ENCODE results near the gene TIMD4. TPM values are rescaled to one million over a fixed set of nuclear protein-coding genes. Genes with fewer than 3 reads are reported as not detected.

Gene TIMD4
- total and polyA plus RNA-seq, 2 of the 4 experiments (the other 2 are of a cell fraction), result not detected

DNA sequence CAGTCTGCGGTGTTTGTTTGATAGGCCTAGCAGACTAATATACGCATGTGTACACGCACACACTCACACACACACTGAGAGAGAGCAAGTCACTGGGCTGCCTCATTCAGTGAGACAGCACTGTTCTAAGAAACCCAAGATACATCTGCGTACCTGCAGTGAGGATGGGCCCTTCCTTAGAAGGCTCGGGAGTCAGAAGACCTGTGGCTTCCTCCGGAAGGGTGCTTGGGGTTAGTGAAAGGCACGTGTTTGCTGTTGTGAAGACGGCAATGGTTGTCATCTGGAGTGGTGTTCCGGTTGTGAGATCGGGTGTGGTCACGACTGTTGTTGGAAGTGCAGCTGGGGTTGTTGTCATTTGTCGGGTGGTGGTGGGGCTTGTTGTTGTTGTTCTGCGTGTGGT is 11.7 kb downstream of the TIMD4 start:
- no peak overlapping the region for H3K9ac ChIP-seq (ENCODE audit: low read depth, low read length)
- H2BK15ac ChIP-seq (ENCODE audit: low read depth, low read length), result no peak overlapping the region
- no peak overlapping the region for H2AK9ac ChIP-seq (replicated peaks; ENCODE audit: low read depth, low read length, poor library complexity)
- H3K9me1 ChIP-seq (ENCODE audit: insufficient read depth, low read length), result no peaks in the 10 kb centered on the region
- ChIA-PET CTCF (no interaction called here), POLR2A (ENCODE audit: unreplicated experiment) (no interaction called here)
- dilution Hi-C loops (cut with HindIII; ENCODE audit: low sequenced_read_pairs, unreplicated experiment), result no loop called here
- H2BK20ac ChIP-seq (ENCODE audit: low read depth, low read length), result no peak overlapping the region
- no TSS peak for BruUV-seq (replicated peaks)
- H3K23ac ChIP-seq (ENCODE audit: low read depth, low read length), result no peak overlapping the region
- no peak overlapping the region for H4K91ac ChIP-seq (ENCODE audit: insufficient read depth, low read depth, low read length)
- no peaks in the 10 kb centered on the region for H3K79me1 ChIP-seq (ENCODE audit: low read depth in 1 of 2, low read length in 2 of 2)
- DNase-seq, result no peak
- H2BK120ac ChIP-seq (ENCODE audit: low read depth, low read length), result no peak overlapping the region
- H3K18ac ChIP-seq (ENCODE audit: low read depth, low read length), result no peak overlapping the region
- no peaks in the 10 kb centered on the region for H4K20me1 ChIP-seq (ENCODE audit: insufficient read depth, low read length)
- H3K4me3 ChIP-seq (ENCODE audit: insufficient read depth, low read depth, low read length), result no peak overlapping the region
- WGBS, 2 experiments (ENCODE audit: extremely low coverage in 2 of 2, insufficient read length in 1 of 2), result 73% methylated on average over 3 of the region's 13 CpGs; no CpG with 5 or more reads in 1 of the 2 experiments
- H3K14ac ChIP-seq (replicated peaks; ENCODE audit: low read depth, low read length), result no peak overlapping the region
- no peak overlapping the region for H2AK5ac ChIP-seq (ENCODE audit: low read depth, low read length)
- H3K9me3 ChIP-seq (ENCODE audit: control insufficient read depth, insufficient read depth, low read length), result peaks cover 9% of the 10 kb centered on the region
- ATAC-seq (ENCODE audit: low read depth), result no peak
- H2BK5ac ChIP-seq (ENCODE audit: low read depth, low read length, poor library complexity, severe bottlenecking), result no peak overlapping the region
- H3K4me1 ChIP-seq (ENCODE audit: control insufficient read depth, insufficient read depth, low read length), result no peaks in the 10 kb centered on the region
- no peak overlapping the region for H3K56ac ChIP-seq (ENCODE audit: extremely low read depth, insufficient read depth, low read length)
- H4K5ac ChIP-seq (ENCODE audit: low read depth, low read length), result no peak overlapping the region
- no peaks in the 10 kb centered on the region for H3K27me3 ChIP-seq (ENCODE audit: control insufficient read depth, insufficient read depth, low read length)
- H3K4me2 ChIP-seq (ENCODE audit: low read depth, low read length), result no peak overlapping the region
- in situ Hi-C loops (cut with MboI; ENCODE audit: low sequenced_read_pairs), result no loop called here
- no peak overlapping the region for H3K27ac ChIP-seq (ENCODE audit: insufficient read depth, low read length)
- TF ChIP-seq BHLHE40 (IDR thresholded peaks at IDR 0.05; ENCODE audit: low read depth, low read length), result no peak
- TF ChIP-seq POLR2A (IDR thresholded peaks at IDR 0.05; ENCODE audit: low read depth, low read length), result no peak
- TF ChIP-seq, protein P1, sequence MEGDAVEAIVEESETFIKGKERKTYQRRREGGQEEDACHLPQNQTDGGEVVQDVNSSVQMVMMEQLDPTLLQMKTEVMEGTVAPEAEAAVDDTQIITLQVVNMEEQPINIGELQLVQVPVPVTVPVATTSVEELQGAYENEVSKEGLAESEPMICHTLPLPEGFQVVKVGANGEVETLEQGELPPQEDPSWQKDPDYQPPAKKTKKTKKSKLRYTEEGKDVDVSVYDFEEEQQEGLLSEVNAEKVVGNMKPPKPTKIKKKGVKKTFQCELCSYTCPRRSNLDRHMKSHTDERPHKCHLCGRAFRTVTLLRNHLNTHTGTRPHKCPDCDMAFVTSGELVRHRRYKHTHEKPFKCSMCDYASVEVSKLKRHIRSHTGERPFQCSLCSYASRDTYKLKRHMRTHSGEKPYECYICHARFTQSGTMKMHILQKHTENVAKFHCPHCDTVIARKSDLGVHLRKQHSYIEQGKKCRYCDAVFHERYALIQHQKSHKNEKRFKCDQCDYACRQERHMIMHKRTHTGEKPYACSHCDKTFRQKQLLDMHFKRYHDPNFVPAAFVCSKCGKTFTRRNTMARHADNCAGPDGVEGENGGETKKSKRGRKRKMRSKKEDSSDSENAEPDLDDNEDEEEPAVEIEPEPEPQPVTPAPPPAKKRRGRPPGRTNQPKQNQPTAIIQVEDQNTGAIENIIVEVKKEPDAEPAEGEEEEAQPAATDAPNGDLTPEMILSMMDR (conservative IDR thresholded peaks at IDR 0.05; ENCODE audit: low read depth, low read length), result no peak
- no peak for TF ChIP-seq SMC3 (IDR thresholded peaks at IDR 0.05; ENCODE audit: low read depth, low read length)
- TF ChIP-seq RAD21 (IDR thresholded peaks at IDR 0.05; ENCODE audit: low read length), result no peak
- TF ChIP-seq NFE2L2 (IDR thresholded peaks at IDR 0.05; ENCODE audit: low read depth, low read length), result no peak
- TF ChIP-seq, protein P2, sequence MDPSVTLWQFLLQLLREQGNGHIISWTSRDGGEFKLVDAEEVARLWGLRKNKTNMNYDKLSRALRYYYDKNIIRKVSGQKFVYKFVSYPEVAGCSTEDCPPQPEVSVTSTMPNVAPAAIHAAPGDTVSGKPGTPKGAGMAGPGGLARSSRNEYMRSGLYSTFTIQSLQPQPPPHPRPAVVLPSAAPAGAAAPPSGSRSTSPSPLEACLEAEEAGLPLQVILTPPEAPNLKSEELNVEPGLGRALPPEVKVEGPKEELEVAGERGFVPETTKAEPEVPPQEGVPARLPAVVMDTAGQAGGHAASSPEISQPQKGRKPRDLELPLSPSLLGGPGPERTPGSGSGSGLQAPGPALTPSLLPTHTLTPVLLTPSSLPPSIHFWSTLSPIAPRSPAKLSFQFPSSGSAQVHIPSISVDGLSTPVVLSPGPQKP (IDR thresholded peaks at IDR 0.05; ENCODE audit: borderline replicate concordance, low read depth, low read length), result no peak
- no peak for TF ChIP-seq RCOR1 (IDR thresholded peaks at IDR 0.05; ENCODE audit: insufficient replicate concordance, low read length)
- no peak for TF ChIP-seq CEBPB (IDR thresholded peaks at IDR 0.05; ENCODE audit: low read depth, low read length)
- TF ChIP-seq CHD1 (IDR thresholded peaks at IDR 0.05; ENCODE audit: low read depth, low read length), result no peak
- TF ChIP-seq RFX5 (IDR thresholded peaks at IDR 0.05; ENCODE audit: low read depth, low read length), result no peak
- TF ChIP-seq MAZ (IDR thresholded peaks at IDR 0.05; ENCODE audit: borderline replicate concordance, low read depth, low read length), result no peak
- no peak for TF ChIP-seq MAFK (IDR thresholded peaks at IDR 0.05; ENCODE audit: low read depth, low read length)
- no peak for TF ChIP-seq FOS (IDR thresholded peaks at IDR 0.05; ENCODE audit: low read depth, low read length)
- H3K4ac ChIP-seq (ENCODE audit: low read depth, low read length), result no peak overlapping the region
- H2AFZ ChIP-seq (replicated peaks; ENCODE audit: low read length, poor library complexity), result no peak overlapping the region
- H4K8ac ChIP-seq (ENCODE audit: low read depth in 2 of 2, low read length in 2 of 2), result no peak overlapping the region
- no peaks in the 10 kb centered on the region for H3K36me3 ChIP-seq (ENCODE audit: control insufficient read depth, insufficient read depth, low read length)
- intact Hi-C loops (cut with micrococcal nuclease), result no loop called here
